Naive thymus-derived CD4-positive, alpha-beta T cell (primary cell): ENCODE data around the gene LRP1. TPM values are rescaled to one million over a fixed set of nuclear protein-coding genes. Genes with fewer than 3 reads are reported as not detected.
A peak's percentile ranks its signal among the peaks of the same experiment; 100 is the strongest.

Experiments used
- ATAC-seq: fragments of 150-1000 bp; cut with Tn5 transposase; 2 replicates; pipeline ENCODE4 v1.10.0; 2021; ENCODE audit warnings: mild to moderate bottlenecking, moderate library complexity
- CTCF ChIA-PET: fragments of 350-600 bp; sonication (Branson Sonifier 250); formaldehyde crosslinking; loops from one replicate; lab custom pipeline; 2021; ENCODE audit warnings: antibody characterized with exemption; lab: Charles Lee
- POLR2A ChIA-PET: fragments of 350-600 bp; sonication (Branson Sonifier 250); formaldehyde crosslinking; loops from one replicate; lab custom pipeline; 2021; ENCODE audit warnings: antibody characterized with exemption, inconsistent platforms; lab: Charles Lee
- DNase-seq, 9 donors: peaks; one replicate each; pipeline versions ENCODE4 v3.0.0 to v3.0.0-alpha.2; 2020 to 2022; ENCODE audit warnings: mixed read lengths in 1 of 9
- H3K27ac ChIP-seq: one replicate; pipeline ENCODE4 v1.7.0; 2013; ENCODE audit warnings: mild to moderate bottlenecking, low read depth, low read length, moderate library complexity
- H3K27me3 ChIP-seq, 2 donors: one replicate each; pipeline ENCODE4 v1.7.0; 2013; ENCODE audit warnings: low read length in 2 of 2, mild to moderate bottlenecking in 2 of 2, moderate library complexity in 2 of 2; ENCODE audit not compliant: control insufficient read depth in 2 of 2, insufficient read depth in 2 of 2
- H3K36me3 ChIP-seq, 3 experiments: 1 replicate in 2 of 3; 2 replicates in 1 of 3; pipeline ENCODE4 v1.7.0; 2013; ENCODE audit warnings: low read length in 3 of 3, mild to moderate bottlenecking in 3 of 3, moderate library complexity in 1 of 3; ENCODE audit not compliant: insufficient read depth in 3 of 3, control insufficient read depth in 2 of 3
- H3K4me1 ChIP-seq, 2 donors: one replicate each; pipeline ENCODE4 v1.7.0; 2013; ENCODE audit warnings: low read length in 2 of 2, mild to moderate bottlenecking in 2 of 2, moderate library complexity in 1 of 2; ENCODE audit not compliant: control insufficient read depth in 2 of 2, insufficient read depth in 2 of 2
- H3K4me3 ChIP-seq: 2 replicates; pipeline ENCODE4 v1.7.0; 2013; ENCODE audit warnings: mild to moderate bottlenecking, low read length
- H3K9me3 ChIP-seq, 3 experiments: 1 replicate in 2 of 3; 2 replicates in 1 of 3; pipeline ENCODE4 v1.7.0; 2013; ENCODE audit warnings: low read length in 3 of 3; ENCODE audit not compliant: control insufficient read depth in 2 of 3
- H3K27ac Mint-ChIP-seq, 9 donors: one replicate each; pipeline ENCODE4 v1.8.0; 2020 to 2022; ENCODE audit warnings: mixed read lengths in 9 of 9, mild to moderate bottlenecking in 8 of 9, moderate library complexity in 5 of 9, inconsistent platforms in 2 of 9
- H3K27me3 Mint-ChIP-seq, 5 donors: one replicate each; pipeline ENCODE4 v1.8.0; 2021 to 2022; ENCODE audit warnings: mixed read lengths in 5 of 5, mild to moderate bottlenecking in 1 of 5
- H3K36me3 Mint-ChIP-seq, 5 donors: one replicate each; pipeline ENCODE4 v1.8.0; 2020 to 2022; ENCODE audit warnings: mixed read lengths in 5 of 5, mild to moderate bottlenecking in 3 of 5, inconsistent platforms in 1 of 5
- H3K4me1 Mint-ChIP-seq, 7 donors: one replicate each; pipeline ENCODE4 v1.8.0; 2020 to 2022; ENCODE audit warnings: mixed read lengths in 7 of 7, mild to moderate bottlenecking in 3 of 7, inconsistent platforms in 1 of 7
- H3K4me3 Mint-ChIP-seq, 10 donors: one replicate each; pipeline ENCODE4 v1.8.0; 2020 to 2022; ENCODE audit warnings: mild to moderate bottlenecking in 10 of 10, mixed read lengths in 10 of 10, moderate library complexity in 6 of 10, inconsistent platforms in 2 of 10
- H3K9me3 Mint-ChIP-seq, 11 donors: one replicate each; pipeline ENCODE4 v1.8.0; 2020 to 2022; ENCODE audit warnings: mixed read lengths in 11 of 11, mild to moderate bottlenecking in 4 of 11, inconsistent platforms in 1 of 11, moderate library complexity in 1 of 11
- intact Hi-C, 2 donors: fragments of 100-400 bp; cut with micrococcal nuclease; formaldehyde crosslinking; loops; one replicate each; pipeline ENCODE4 v1.15.1; 2023
- polyA plus RNA-seq, 2 donors: library from polyadenylated mRNA; unstranded; fragments of 300-500 nt; fragmentation: Illumina TruSeq; gene quantifications; one replicate each; pipeline ENCODE4 v1.2.3, GENCODE V29; 2021
- total RNA-seq, 6 experiments: library from RNA in 5 of 6; stranded (reverse) in 5 of 6; gene quantifications; 1 replicate in 5 of 6; 2 replicates in 1 of 6; pipeline ENCODE4 v1.2.3 and lab custom pipeline; 2021 to 2026

LRP1 gene
- total and polyA plus RNA-seq, 7 experiments from 2014 or later, result 0.58 to 119 (median 10.5) TPM

- H3K4me1 Mint-ChIP-seq, result peaks cover 21 to 68% (median 50%) of the 10 kb centered on the region in 7 donors
- no peak for DNase-seq
- peaks cover 0 to 2% (median 0%) of the 10 kb centered on the region in 5 donors for H3K36me3 Mint-ChIP-seq
- ChIA-PET POLR2A (interaction anchor here (9.4 kb wide), 1 partner anchor 18 kb away, joined by 79 read pairs; a partner anchor contains a TSS), CTCF (interaction anchor here (0.7 to 11.7 kb wide), 3 partner anchors 9 to 19 kb away, joined by 3 to 148 read pairs (median 4); a partner anchor contains a TSS)
- H3K4me1 ChIP-seq, result peaks cover 3 to 27% of the 10 kb centered on the region in 2 donors
- H3K36me3 ChIP-seq, result no peaks in the 10 kb centered on the region
- no peak overlapping the region for H3K27ac ChIP-seq
- H3K4me3 Mint-ChIP-seq, result peak overlapping the region in 1 of 10 donors; percentile 21
- ATAC-seq, result no peak
- H3K27ac Mint-ChIP-seq, result peak overlapping the region in 1 of 9 donors; percentile 68
- H3K27me3 Mint-ChIP-seq, result peaks cover 75 to 93% (median 87%) of the 10 kb centered on the region in 5 donors
- H3K9me3 ChIP-seq, result no peaks in the 10 kb centered on the region
- peaks cover 0 to 5% (median 0%) of the 10 kb centered on the region in 11 donors for H3K9me3 Mint-ChIP-seq
- H3K4me3 ChIP-seq, result no peak overlapping the region
- H3K27me3 ChIP-seq, result peaks cover 20 to 76% of the 10 kb centered on the region in 2 donors
- intact Hi-C loops, result no loop called here
Measured at GRCh38 chr12:57222286-57223190, 94.3 kb downstream of the LRP1 start.

GRCh38 chr12:57223191-57224165 lies 95.2 kb downstream of the LRP1 start:
- Mint-ChIP-seq H3K9me3 (peaks cover 0 to 5% (median 0%) of the 10 kb centered on the region in 11 donors), H3K36me3 (peaks cover 0 to 2% (median 0%) of the 10 kb centered on the region in 5 donors), H3K27ac (no peak overlapping the region), H3K27me3 (peaks cover 66 to 88% (median 81%) of the 10 kb centered on the region in 5 donors), H3K4me1 (peaks cover 25 to 67% (median 48%) of the 10 kb centered on the region in 7 donors), H3K4me3 (peak overlapping the region in 1 of 10 donors; percentile 8)
- no peak for DNase-seq
- CTCF ChIA-PET, result interaction anchor here (0.7 to 11.7 kb wide), 4 partner anchors 9 to 18 kb away, joined by 3 to 148 read pairs (median 12); a partner anchor contains a TSS
- intact Hi-C loops, result loop anchor here (2.0 kb wide), 1 partner anchor 15 kb away; no protein-coding TSS in a partner anchor
- peak; percentile 76 for ATAC-seq
- Histone ChIP-seq H3K4me3 (no peak overlapping the region), H3K9me3 (no peaks in the 10 kb centered on the region), H3K36me3 (no peaks in the 10 kb centered on the region), H3K27ac (no peak overlapping the region), H3K4me1 (peaks cover 0 to 27% of the 10 kb centered on the region in 2 donors), H3K27me3 (peaks cover 17 to 69% of the 10 kb centered on the region in 2 donors)
- POLR2A ChIA-PET, result interaction anchor here (1.0 to 9.4 kb wide), 2 partner anchors 9 to 17 kb away, joined by 3 to 79 read pairs; a partner anchor contains a TSS

- CTCF ChIA-PET, result interaction anchor here (0.5 to 11.7 kb wide), 3 partner anchors 10 to 112 kb away, joined by 3 to 148 read pairs (median 20); a partner anchor contains a TSS
- peak overlapping the region in 1 of 9 donors; percentile 48 for H3K27ac Mint-ChIP-seq
- H3K27me3 Mint-ChIP-seq, result peaks cover 57 to 78% (median 72%) of the 10 kb centered on the region in 5 donors
- peaks cover 34 to 70% (median 54%) of the 10 kb centered on the region in 7 donors for H3K4me1 Mint-ChIP-seq
- peak overlapping the region in 3 of 10 donors; percentile 28 to 73 (median 68) for H3K4me3 Mint-ChIP-seq
- POLR2A ChIA-PET, result interaction anchor here (0.9 to 9.4 kb wide), 3 partner anchors 8 to 16 kb away, joined by 3 to 79 read pairs (median 3); a partner anchor contains a TSS
- Histone ChIP-seq H3K4me1 (peaks cover 8 to 35% of the 10 kb centered on the region in 2 donors), H3K36me3 (no peaks in the 10 kb centered on the region), H3K27me3 (peaks cover 17 to 60% of the 10 kb centered on the region in 2 donors), H3K4me3 (no peak overlapping the region), H3K27ac (no peak overlapping the region), H3K9me3 (no peaks in the 10 kb centered on the region)
- peaks cover 0 to 5% (median 0%) of the 10 kb centered on the region in 11 donors for H3K9me3 Mint-ChIP-seq
- intact Hi-C loops, result loop anchor here (2.0 kb wide), 1 partner anchor 14 kb away; no protein-coding TSS in a partner anchor
- ATAC-seq, result no peak
- H3K36me3 Mint-ChIP-seq, result peaks cover 0 to 2% (median 0%) of the 10 kb centered on the region in 5 donors
- no peak for DNase-seq
Measured at GRCh38 chr12:57224278-57224972, 96.1 kb downstream of the LRP1 start.

- H3K4me3 ChIP-seq, result no peak overlapping the region
- POLR2A ChIA-PET, result interaction anchor here (0.6 to 9.4 kb wide), 3 partner anchors 8 to 15 kb away, joined by 3 to 79 read pairs (median 3); a partner anchor contains a TSS
- peaks cover 0 to 7% (median 0%) of the 10 kb centered on the region in 5 donors for H3K36me3 Mint-ChIP-seq
Measured at GRCh38 chr12:57224973-57225679, 96.8 kb downstream of the LRP1 start.

More at GRCh38 chr12:57224973-57225679, 96.8 kb downstream of the LRP1 start:
- intact Hi-C loops, result loop anchor here (1.0 to 5.0 kb wide), 3 partner anchors 8 to 593 kb away; partner anchors contain the start of gene BAZ2A (in 1 of the 2)
- Histone ChIP-seq H3K4me1 (peaks cover 10 to 39% of the 10 kb centered on the region in 2 donors), H3K27me3 (peaks cover 17 to 54% of the 10 kb centered on the region in 2 donors), H3K27ac (no peak overlapping the region), H3K36me3 (no peaks in the 10 kb centered on the region), H3K9me3 (no peaks in the 10 kb centered on the region)
- Mint-ChIP-seq H3K4me1 (peaks cover 41 to 72% (median 55%) of the 10 kb centered on the region in 7 donors), H3K9me3 (peaks cover 0 to 5% (median 0%) of the 10 kb centered on the region in 11 donors), H3K4me3 (peak overlapping the region; percentile 28 to 73 (median 68)), H3K27me3 (peaks cover 51 to 72% (median 66%) of the 10 kb centered on the region in 5 donors), H3K27ac (peak overlapping the region in 3 of 9 donors; percentile 33 to 67 (median 59))
- peak; percentile 72 for ATAC-seq
- DNase-seq, result peak in 8 of 9 donors; percentile 63 to 82 (median 74)
- CTCF ChIA-PET, result interaction anchor here (0.5 to 11.7 kb wide), 3 partner anchors 11 to 113 kb away, joined by 3 to 148 read pairs (median 20); a partner anchor contains a TSS
